Cardiac muscle cell (in vitro differentiated cells and primary cell): ENCODE results near the gene COX20. TPM values are rescaled to one million over a fixed set of nuclear protein-coding genes. Genes with fewer than 3 reads are reported as not detected.

Experiments
- DNase-seq, 2 donors: peaks; one replicate each; pipeline versions ENCODE4 v3.0.0 to v3.0.0-alpha.2; 2010 to 2017; ENCODE audit warnings: low read depth in 1 of 2, low spot score in 1 of 2
- H3K27ac ChIP-seq: fragments of 200-600 bp; sonication (generic); 2 replicates; pipeline ENCODE4 v1.5.1; 2016
- H3K27me3 ChIP-seq: fragments of 200-600 bp; sonication (generic); 2 replicates; pipeline ENCODE4 v1.6.0; 2016; ENCODE audit warnings: control low read depth
- H3K36me3 ChIP-seq: fragments of 200-600 bp; sonication (generic); 2 replicates; pipeline ENCODE4 v1.5.1; 2016; ENCODE audit warnings: control low read depth
- H3K4me1 ChIP-seq: fragments of 200-600 bp; sonication (generic); 2 replicates; pipeline ENCODE4 v1.8.1; 2017; ENCODE audit warnings: low read depth, mild to moderate bottlenecking, mixed run types
- H3K4me3 ChIP-seq: fragments of 200-600 bp; sonication (generic); 2 replicates; pipeline ENCODE4 v1.5.1; 2016; ENCODE audit warnings: mild to moderate bottlenecking
- H3K9me3 ChIP-seq: fragments of 200-600 bp; sonication (generic); 2 replicates; pipeline ENCODE4 v1.5.1; 2017; ENCODE audit warnings: low read depth, mild to moderate bottlenecking, control low read depth
- polyA plus RNA-seq: library from polyadenylated mRNA; unstranded; fragments of >200 nt; fragmentation: Nextera tagmentation; extraction: Ambion mirVana; gene quantifications from 2 replicates; pipeline ENCODE4 v1.2.1, GENCODE V29; 2016
- total RNA-seq: library from RNA; depleted of rRNA; stranded (reverse); fragments of >200 nt; gene quantifications from 2 replicates; pipeline ENCODE4 v1.2.3, GENCODE V29; 2016
- TF ChIP-seq, protein P1 (sequence below): IDR thresholded peaks from 2 replicates; pipeline ENCODE4 v1.5.1; 2012; ENCODE audit warnings: low read depth, mild to moderate bottlenecking, low read length

Gene COX20
- total and polyA plus RNA-seq, 2 experiments from 2014 or later, result 55.8 to 104 TPM

DNA sequence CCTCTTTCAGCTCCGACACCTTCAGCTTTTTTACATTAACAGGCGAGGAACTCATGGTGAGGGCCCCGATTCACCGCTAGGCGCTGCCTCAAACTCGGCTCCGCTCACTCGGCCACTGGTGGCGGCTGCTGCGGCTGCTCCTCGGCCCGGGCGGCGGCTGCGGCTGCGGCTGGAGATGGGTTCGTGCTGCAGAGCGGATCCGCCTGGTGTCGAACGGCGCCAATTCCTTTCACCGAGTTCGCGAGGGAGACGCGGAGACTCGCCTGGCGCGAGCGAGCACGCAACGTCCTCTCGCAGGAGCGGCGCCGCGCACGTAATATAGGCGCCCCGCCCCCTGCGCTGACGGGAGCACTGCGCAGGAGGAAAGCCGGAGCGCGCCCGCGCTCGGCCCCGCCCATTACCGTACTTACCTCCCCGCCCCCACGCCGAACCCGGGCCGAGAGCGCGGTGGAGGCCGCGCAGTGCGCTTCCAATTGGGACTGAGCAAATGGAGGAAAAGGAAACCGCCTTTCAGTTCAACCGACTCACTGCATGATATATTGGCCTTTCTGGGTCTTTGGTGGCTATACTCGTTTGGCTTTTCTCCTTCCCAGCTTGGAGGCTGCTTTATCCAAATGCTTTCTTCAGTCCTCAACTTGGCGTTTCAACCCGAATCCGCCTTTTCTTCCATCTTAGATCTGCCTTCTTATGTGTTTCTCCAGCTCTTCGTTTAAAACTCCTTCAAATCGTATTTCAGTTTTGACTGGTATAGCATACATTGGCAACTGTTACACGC lies 29.0 kb downstream of the COX20 start, which contains the start of gene HNRNPU:
HNRNPU (minus strand) TSS at position 291 of the 775 bp plus-strand sequence; CDS start at position 55, 236 bp downstream.
- Histone ChIP-seq H3K27ac (peak within 1 kb of the TSS; percentile 98), H3K9me3 (no peaks in the 10 kb centered on the region), H3K36me3 (peaks cover 15% of the 10 kb centered on the region)

DNA sequence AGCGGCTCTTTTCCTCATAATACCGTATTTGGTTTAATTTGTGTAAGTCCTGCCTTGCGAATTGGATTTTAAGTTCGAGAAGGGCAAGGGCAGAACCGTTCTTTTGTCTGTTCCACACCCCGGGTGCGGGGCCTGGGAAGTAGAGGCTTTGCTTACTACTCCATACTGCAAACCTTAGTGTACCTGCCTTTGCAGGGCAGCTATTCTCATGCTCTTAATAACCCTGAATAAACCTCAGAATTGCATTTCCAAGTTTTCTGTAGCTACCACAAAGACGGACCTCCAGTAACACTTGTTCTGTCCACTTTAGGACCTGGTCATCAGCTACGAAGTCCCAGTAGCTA lies 29.5 kb downstream of the COX20 start:
- TF ChIP-seq, protein P1, sequence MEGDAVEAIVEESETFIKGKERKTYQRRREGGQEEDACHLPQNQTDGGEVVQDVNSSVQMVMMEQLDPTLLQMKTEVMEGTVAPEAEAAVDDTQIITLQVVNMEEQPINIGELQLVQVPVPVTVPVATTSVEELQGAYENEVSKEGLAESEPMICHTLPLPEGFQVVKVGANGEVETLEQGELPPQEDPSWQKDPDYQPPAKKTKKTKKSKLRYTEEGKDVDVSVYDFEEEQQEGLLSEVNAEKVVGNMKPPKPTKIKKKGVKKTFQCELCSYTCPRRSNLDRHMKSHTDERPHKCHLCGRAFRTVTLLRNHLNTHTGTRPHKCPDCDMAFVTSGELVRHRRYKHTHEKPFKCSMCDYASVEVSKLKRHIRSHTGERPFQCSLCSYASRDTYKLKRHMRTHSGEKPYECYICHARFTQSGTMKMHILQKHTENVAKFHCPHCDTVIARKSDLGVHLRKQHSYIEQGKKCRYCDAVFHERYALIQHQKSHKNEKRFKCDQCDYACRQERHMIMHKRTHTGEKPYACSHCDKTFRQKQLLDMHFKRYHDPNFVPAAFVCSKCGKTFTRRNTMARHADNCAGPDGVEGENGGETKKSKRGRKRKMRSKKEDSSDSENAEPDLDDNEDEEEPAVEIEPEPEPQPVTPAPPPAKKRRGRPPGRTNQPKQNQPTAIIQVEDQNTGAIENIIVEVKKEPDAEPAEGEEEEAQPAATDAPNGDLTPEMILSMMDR, result no peak
- Histone ChIP-seq H3K36me3 (peaks cover 10% of the 10 kb centered on the region), H3K9me3 (no peaks in the 10 kb centered on the region), H3K4me1 (peaks cover 36% of the 10 kb centered on the region), H3K27me3 (no peaks in the 10 kb centered on the region), H3K27ac (peak overlapping the region; percentile 98), H3K4me3 (peak overlapping the region; percentile 31)
- DNase-seq, result peak in 1 of 2 donors; percentile 30

More for the DNA sequence above, 29.0 kb downstream of the COX20 start, which contains the start of gene HNRNPU:
- Histone ChIP-seq H3K4me1 (peaks cover 36% of the 10 kb centered on the region), H3K27me3 (no peaks in the 10 kb centered on the region), H3K4me3 (peak within 1 kb of the TSS; percentile 90)
- peak; percentile 98 to 99 for DNase-seq
- TF ChIP-seq, protein P1, result peak; percentile 37

DNA sequence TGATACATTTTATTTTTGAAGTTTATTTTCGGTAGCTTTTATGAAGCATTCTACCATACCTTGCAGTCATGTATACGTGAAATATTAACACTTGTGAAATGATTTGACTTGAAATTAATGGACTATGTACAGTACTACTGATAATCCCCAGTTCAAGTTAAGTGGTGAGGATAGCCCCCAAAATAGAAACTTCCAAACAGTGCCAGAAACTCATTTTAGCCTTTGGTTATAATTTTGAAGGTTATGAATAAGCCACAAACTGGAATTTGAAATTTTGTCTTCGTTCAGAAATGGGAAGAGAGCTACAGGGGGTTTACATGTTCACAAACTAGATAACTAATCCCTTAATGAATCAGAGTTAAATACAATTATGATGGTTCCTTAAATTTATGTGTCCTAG lies 30.4 kb downstream of the COX20 start:
- TF ChIP-seq, protein P1, result no peak
- Histone ChIP-seq H3K27ac (peak overlapping the region; percentile 98), H3K4me3 (no peak overlapping the region)

DNA sequence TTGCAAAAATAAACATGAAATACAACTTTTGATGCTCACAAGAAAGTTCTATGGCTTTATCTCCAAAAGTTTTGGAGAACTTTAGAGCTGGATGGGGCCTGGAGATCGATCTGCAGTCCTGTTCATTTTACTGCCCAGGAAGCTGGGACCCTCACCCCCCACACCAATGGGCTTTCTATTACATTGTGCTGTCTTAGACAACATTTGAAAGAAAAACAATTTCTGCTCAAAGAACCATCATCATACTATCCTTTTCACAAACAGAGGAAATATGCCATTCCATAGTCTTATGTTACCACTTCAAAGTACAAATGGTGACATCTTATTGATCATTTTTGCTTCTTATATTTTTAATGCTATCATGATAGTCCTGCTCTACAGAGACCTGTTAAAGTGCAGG lies 30.9 kb downstream of the COX20 start:
- DNase-seq, result no peak
- H3K27me3 ChIP-seq, result no peaks in the 10 kb centered on the region
- H3K9me3 ChIP-seq, result no peaks in the 10 kb centered on the region
- no peaks in the 10 kb centered on the region for H3K36me3 ChIP-seq
- peaks cover 27% of the 10 kb centered on the region for H3K4me1 ChIP-seq
- TF ChIP-seq, protein P1, result no peak
- no peak overlapping the region for H3K4me3 ChIP-seq
- H3K27ac ChIP-seq, result peak overlapping the region; percentile 98

More for the DNA sequence above, 30.4 kb downstream of the COX20 start:
- H3K4me1 ChIP-seq, result peaks cover 32% of the 10 kb centered on the region
- no peaks in the 10 kb centered on the region for H3K9me3 ChIP-seq
- no peaks in the 10 kb centered on the region for H3K27me3 ChIP-seq
- H3K36me3 ChIP-seq, result peaks cover 2% of the 10 kb centered on the region
- no peak for DNase-seq

DNA sequence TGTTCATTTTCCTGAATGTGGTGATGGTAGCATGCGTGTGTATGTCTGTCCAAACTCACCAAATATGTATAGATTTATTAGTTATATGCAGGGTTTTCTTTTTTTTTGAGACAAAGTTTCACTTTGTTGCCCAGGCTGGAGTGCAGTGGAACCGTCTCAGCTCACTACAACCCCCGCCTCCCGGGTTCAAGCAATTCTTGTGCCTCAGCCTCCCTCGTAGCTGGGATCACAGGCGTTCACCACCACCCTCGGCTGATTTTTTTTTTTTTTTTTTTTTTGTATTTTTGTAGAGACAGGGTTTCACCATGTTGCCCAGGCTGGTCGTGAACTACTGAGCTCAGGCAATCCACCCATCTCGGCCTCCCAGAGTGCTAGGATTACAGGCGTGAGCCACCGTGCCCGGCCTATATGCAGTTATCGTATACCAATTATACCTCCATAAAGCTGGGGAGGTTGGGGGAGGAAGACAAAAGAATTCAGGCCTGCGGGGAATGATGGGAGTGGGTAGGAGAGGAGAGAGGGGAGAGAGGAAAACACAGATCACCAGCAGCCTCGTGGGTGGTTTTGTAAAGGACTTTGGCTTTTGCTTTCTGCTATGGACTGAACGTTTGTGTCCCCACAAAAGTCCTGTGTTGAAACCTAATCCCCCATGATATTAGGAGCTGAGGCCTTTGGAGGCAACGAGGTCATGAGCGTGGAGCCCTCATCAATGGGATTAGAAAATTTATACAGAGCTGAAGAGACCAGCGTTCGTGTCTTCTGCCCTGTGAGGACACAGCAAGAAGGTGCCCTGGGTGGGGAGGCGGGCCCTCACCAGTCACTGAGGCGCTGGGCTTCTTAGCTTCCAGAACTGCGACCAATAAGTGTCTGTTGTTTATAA lies 33.3 kb downstream of the COX20 start:
- DNase-seq, result no peak
- Histone ChIP-seq H3K27me3 (no peaks in the 10 kb centered on the region), H3K4me1 (peaks cover 23% of the 10 kb centered on the region), H3K27ac (no peak overlapping the region), H3K36me3 (no peaks in the 10 kb centered on the region), H3K9me3 (no peaks in the 10 kb centered on the region), H3K4me3 (no peak overlapping the region)
- TF ChIP-seq, protein P1, result no peak
